ENCODE data around the gene BUB3.
A peak's percentile ranks its signal among the peaks of the same experiment; 100 is the strongest.

Gene BUB3

DNA sequence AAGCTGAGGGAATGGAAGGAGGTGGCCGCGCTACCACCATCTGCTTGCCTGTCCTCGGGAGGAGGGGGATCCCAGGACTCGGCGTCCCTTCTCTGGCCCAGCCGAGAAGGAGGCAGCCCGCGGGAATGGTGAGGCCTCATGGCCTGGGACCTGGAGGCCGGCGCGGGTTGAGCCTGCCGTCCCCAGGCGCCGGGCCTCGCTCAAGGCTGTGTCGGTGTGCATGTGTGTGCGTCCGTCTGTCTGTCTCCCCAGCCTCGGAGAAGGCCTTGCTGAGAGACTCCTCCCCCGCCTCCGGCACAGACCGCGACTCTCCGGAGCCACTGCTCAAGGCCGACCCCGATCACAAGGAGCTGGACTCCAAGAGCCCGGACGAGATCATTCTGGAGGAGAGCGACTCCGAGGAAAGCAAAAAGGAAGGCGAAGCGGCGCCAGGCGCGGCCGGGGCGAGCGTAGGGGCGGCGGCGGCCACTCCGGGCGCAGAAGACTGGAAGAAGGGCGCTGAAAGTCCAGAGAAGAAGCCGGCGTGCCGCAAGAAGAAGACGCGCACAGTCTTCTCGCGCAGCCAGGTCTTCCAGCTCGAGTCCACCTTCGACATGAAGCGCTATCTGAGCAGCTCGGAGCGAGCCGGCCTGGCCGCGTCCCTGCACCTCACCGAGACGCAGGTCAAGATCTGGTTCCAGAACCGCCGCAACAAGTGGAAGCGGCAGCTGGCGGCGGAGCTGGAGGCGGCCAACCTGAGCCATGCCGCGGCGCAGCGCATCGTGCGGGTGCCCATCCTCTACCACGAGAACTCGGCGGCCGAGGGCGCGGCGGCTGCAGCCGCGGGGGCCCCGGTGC is 17.2 kb upstream of the BUB3 start:
- TF ChIP-seq, protein P1, sequence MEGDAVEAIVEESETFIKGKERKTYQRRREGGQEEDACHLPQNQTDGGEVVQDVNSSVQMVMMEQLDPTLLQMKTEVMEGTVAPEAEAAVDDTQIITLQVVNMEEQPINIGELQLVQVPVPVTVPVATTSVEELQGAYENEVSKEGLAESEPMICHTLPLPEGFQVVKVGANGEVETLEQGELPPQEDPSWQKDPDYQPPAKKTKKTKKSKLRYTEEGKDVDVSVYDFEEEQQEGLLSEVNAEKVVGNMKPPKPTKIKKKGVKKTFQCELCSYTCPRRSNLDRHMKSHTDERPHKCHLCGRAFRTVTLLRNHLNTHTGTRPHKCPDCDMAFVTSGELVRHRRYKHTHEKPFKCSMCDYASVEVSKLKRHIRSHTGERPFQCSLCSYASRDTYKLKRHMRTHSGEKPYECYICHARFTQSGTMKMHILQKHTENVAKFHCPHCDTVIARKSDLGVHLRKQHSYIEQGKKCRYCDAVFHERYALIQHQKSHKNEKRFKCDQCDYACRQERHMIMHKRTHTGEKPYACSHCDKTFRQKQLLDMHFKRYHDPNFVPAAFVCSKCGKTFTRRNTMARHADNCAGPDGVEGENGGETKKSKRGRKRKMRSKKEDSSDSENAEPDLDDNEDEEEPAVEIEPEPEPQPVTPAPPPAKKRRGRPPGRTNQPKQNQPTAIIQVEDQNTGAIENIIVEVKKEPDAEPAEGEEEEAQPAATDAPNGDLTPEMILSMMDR (IDR thresholded peaks at IDR 0.05; ENCODE audit: insufficient read depth, low read depth, low read length, missing control alignments) = no peak
- peak; percentile 74 for DNase-seq (ENCODE audit: low read depth)
- peak overlapping the region; percentile 73 for H3K4me3 ChIP-seq (ENCODE audit: low read depth, low read length)

DNA sequence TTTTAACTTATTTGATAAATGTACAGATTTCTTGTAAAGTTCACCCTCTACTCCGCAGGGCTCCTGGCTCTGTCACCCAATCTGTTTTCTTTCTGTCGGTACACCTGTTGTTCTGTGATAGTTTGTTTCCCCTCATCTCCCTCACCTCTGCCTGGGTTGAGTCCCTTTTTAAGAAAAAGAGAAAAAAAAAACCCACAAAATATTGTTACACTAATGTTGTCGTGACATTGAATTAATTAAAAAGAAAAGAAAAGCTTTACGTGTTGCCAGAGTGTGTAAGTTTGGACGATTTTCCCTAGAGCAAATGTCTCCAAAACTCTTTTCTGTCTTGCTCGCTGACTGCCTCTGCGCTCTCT is 15.1 kb upstream of the BUB3 start:
- H3K4me3 ChIP-seq (ENCODE audit: low read depth, low read length) = peak overlapping the region; percentile 73
- no peak for DNase-seq (ENCODE audit: low read depth)
- TF ChIP-seq, protein P1 (IDR thresholded peaks at IDR 0.05; ENCODE audit: insufficient read depth, low read depth, low read length, missing control alignments) = no peak

DNA sequence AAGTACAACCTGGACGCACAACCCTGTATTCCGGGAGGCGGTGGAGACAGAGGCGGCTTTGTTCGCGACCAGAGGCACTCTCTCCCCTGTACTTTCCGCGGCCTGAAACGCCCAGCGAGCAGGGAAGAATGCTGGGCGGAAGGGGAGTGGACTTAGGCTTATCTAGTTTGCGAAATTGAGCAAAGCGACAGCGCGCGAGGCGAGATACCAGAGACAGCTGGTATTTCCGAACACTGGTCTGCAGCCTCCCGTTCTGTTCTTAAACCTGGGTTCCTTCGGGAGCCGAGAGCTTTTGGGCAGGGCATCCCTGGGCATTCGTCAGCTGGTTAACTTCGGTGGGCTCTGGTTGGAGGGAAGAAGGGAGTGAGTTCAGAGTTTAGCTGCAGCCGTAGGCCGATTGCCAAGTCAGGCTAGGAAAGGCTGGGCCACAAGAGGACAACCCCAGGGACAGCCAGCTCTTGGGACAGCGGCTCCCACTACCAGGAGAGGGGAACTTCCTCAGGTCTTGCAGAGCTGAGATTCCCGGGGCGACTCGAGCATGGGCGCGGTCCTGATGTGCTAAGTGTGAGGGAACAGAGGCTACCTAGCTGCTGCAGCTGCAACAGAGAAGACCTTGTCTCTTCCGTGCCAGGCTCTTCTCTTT is 14.6 kb upstream of the BUB3 start:
- peak overlapping the region; percentile 73 for H3K4me3 ChIP-seq (ENCODE audit: low read depth, low read length)
- TF ChIP-seq, protein P1 (IDR thresholded peaks at IDR 0.05; ENCODE audit: insufficient read depth, low read depth, low read length, missing control alignments) = no peak
- peak; percentile 54 for DNase-seq (ENCODE audit: low read depth)

DNA sequence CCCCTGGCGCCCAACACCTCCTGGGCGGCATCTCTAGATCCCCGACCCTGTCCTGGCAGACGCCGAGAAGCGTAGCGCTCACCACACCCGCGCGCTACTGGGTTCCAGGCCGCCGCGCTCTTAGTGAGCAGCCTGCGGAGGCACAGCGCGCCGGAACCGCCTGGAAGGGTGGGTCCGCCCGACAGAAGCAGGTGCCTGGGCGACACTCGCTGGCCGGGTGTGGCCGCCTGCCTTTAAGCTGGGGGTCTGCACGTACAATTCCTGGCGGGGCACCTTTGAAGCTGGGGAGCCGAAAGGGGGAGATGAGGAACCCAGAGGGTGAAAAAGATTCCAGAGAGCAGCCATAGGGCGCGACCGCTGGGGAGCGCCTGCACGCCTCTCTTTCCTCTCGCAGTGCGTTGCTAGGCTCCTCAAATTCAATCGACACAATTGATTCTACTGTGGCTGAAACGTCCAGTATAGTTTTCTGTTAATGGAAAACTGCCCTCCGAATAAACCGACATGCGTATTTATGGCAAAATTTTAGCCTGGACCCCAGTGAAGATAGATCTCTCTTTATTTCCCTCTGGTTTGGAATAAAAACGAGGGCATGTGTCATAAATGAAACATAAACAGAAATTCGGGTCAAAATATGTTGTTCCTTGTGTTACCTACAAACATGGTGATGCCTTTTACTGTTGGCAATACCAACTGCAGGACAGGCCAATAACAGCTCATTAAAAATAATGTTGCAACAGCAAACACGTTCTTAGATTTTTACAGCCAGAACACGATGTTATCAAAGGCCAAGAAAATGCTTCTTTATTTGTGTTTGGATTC is 13.8 kb upstream of the BUB3 start:
- DNase-seq (ENCODE audit: low read depth) = no peak
- H3K4me3 ChIP-seq (ENCODE audit: low read depth, low read length) = peak overlapping the region; percentile 73
- TF ChIP-seq, protein P1 (IDR thresholded peaks at IDR 0.05; ENCODE audit: insufficient read depth, low read depth, low read length, missing control alignments) = peak; percentile 4

DNA sequence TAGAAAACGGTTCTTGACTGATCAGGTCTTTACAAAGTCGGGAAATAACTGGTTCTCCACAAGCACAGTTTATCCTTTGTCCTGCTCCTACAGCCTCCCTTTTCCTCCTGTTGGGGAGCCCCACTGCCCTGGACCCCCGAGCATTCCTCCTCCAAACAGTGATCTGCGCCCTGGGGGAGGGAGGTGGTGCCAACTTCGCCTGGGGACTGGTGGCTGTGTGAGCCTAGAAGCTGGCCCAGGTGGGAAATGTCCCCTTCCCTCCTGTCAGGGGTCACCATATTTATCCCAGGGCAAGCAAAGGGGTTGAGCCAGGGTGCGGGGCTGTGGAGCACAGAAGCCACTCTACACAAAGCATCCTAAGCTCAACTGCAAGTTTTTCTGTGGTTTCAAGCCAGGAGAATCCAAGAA is 13.2 kb upstream of the BUB3 start:
- TF ChIP-seq, protein P1 (IDR thresholded peaks at IDR 0.05; ENCODE audit: insufficient read depth, low read depth, low read length, missing control alignments) = no peak
- no peak for DNase-seq (ENCODE audit: low read depth)
- H3K4me3 ChIP-seq (ENCODE audit: low read depth, low read length) = no peak overlapping the region

DNA sequence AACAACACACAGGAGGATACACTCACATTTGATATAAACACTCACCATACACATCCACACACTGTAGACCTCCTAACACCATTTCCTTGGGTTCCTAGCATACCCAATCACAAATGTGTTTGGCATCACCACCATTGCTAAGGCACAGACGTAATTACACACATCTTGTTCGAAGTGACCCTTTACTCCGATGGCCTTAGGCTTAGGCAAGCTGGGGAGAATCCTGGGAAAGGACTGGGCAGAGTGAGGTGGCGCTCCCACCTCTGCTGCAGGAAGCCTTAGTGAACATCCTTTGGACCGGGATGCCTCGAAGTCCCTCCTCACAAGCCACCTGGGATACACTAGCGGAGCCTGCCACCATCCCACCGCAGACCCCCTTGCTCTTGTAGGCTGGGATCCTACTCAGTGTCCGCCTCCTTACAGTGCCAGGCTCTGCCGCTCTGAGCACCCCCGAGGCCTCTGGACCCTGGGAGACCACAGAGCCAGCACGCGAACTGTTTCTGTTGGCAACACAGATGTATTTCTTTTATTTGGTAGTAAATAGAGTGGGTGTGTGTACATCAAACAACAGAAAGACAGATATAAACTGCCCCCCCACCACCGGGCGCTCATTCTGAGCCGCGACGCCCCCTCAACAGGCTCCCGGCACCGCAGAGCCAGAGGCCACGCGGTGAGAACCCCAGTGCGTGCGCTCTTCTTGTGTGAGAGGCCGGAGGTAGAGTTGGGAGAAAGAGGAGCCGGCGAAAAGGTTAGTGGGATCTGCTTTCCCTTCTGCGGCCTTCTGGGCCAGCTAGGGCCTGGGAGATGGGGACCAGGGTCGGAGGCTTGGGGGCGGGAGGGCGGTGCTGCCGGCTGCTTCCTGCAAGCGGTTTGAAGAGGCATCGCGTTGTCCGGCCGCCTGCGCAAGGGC is 12.2 kb upstream of the BUB3 start:
- H3K4me3 ChIP-seq (ENCODE audit: low read depth, low read length) = no peak overlapping the region
- TF ChIP-seq, protein P1 (IDR thresholded peaks at IDR 0.05; ENCODE audit: insufficient read depth, low read depth, low read length, missing control alignments) = no peak
- no peak for DNase-seq (ENCODE audit: low read depth)
